ENCODE results near the gene MAP7D1. TPM values are rescaled to one million over a fixed set of nuclear protein-coding genes. Genes with fewer than 3 reads are reported as not detected.

MAP7D1 gene
- total RNA-seq, 1 experiment from 2014 or later: 173 TPM

GRCh38 chr1:36175137-36176095 lies 19.5 kb downstream of the MAP7D1 start:
- no TSS peak for BruUV-seq (replicated peaks)
- no peak for TF ChIP-seq EZH2 (IDR thresholded peaks at IDR 0.05; ENCODE audit: low read depth)
- no peak for TF ChIP-seq CTCF (conservative IDR thresholded peaks at IDR 0.05)
- Histone ChIP-seq H3K27ac (no peak overlapping the region), H3K4me1 (replicated peaks; ENCODE audit: insufficient read depth) (peaks cover 11% of the 10 kb centered on the region), H3K36me3 (ENCODE audit: low read depth) (peaks cover 21% of the 10 kb centered on the region), H3K79me2 (ENCODE audit: low read depth) (peaks cover 6% of the 10 kb centered on the region; the same call in 1 of the 2 replicates), H4K20me1 (ENCODE audit: insufficient read depth) (no peaks in the 10 kb centered on the region; the same call in 1 of the 2 replicates), H2AFZ (no peak overlapping the region), H3K9me3 (ENCODE audit: insufficient read depth, low read depth) (no peaks in the 10 kb centered on the region), H3K4me2 (no peak overlapping the region), H3K27me3 (ENCODE audit: insufficient read depth, low read depth) (no peaks in the 10 kb centered on the region), H3F3A (ENCODE audit: insufficient read depth, low read depth) (peaks cover 5% of the 10 kb centered on the region; the same call in 1 of the 2 replicates), H3K4me3 (no peak overlapping the region), H3K9me2 (ENCODE audit: insufficient read depth) (no peaks in the 10 kb centered on the region)
- DNase-seq: no peak
- ChIA-PET POLR2A (ENCODE audit: unreplicated experiment) (no interaction called here), CTCF (no interaction called here)
- intact Hi-C loops (cut with micrococcal nuclease; ENCODE audit: unreplicated experiment): no loop called here

GRCh38 chr1:36176106-36176949 lies 20.4 kb downstream of the MAP7D1 start:
- ChIA-PET CTCF (no interaction called here), POLR2A (ENCODE audit: unreplicated experiment) (no interaction called here)
- Histone ChIP-seq H3K4me2 (no peak overlapping the region), H3K36me3 (ENCODE audit: low read depth) (peaks cover 19% of the 10 kb centered on the region), H3K9me3 (ENCODE audit: insufficient read depth, low read depth) (no peaks in the 10 kb centered on the region), H3K9me2 (ENCODE audit: insufficient read depth) (no peaks in the 10 kb centered on the region), H3K27ac (no peak overlapping the region), H3K79me2 (ENCODE audit: low read depth) (0 out of 2 replicates have a peak, but pooled peaks cover 6% of the 10 kb centered on the region), H3F3A (ENCODE audit: insufficient read depth, low read depth) (peaks cover 6% of the 10 kb centered on the region; the same call in 1 of the 2 replicates), H4K20me1 (ENCODE audit: insufficient read depth) (no peaks in the 10 kb centered on the region; the same call in 1 of the 2 replicates), H3K4me1 (replicated peaks; ENCODE audit: insufficient read depth) (peaks cover 11% of the 10 kb centered on the region), H3K27me3 (ENCODE audit: insufficient read depth, low read depth) (no peaks in the 10 kb centered on the region), H2AFZ (no peak overlapping the region), H3K4me3 (no peak overlapping the region)
- intact Hi-C loops (cut with micrococcal nuclease; ENCODE audit: unreplicated experiment): no loop called here
- BruUV-seq (replicated peaks): no TSS peak
- no peak for DNase-seq
- TF ChIP-seq CTCF (conservative IDR thresholded peaks at IDR 0.05) (no peak), EZH2 (IDR thresholded peaks at IDR 0.05; ENCODE audit: low read depth) (no peak)

All from PC-9 (cell line).